NCI-H2081 (cell line): ENCODE results near the gene ZNF727.
"Not testable (repeated sequence)": the region's sequence is repeated elsewhere in the genome, so short reads cannot be mapped to it uniquely, and the experiment has no call there.

Experiments used
- DNase-seq, 2 experiments: peaks; one replicate each; lab custom pipeline; 2025; lab: John Stamatoyannopoulos, UW

The ZNF727 gene

DNA sequence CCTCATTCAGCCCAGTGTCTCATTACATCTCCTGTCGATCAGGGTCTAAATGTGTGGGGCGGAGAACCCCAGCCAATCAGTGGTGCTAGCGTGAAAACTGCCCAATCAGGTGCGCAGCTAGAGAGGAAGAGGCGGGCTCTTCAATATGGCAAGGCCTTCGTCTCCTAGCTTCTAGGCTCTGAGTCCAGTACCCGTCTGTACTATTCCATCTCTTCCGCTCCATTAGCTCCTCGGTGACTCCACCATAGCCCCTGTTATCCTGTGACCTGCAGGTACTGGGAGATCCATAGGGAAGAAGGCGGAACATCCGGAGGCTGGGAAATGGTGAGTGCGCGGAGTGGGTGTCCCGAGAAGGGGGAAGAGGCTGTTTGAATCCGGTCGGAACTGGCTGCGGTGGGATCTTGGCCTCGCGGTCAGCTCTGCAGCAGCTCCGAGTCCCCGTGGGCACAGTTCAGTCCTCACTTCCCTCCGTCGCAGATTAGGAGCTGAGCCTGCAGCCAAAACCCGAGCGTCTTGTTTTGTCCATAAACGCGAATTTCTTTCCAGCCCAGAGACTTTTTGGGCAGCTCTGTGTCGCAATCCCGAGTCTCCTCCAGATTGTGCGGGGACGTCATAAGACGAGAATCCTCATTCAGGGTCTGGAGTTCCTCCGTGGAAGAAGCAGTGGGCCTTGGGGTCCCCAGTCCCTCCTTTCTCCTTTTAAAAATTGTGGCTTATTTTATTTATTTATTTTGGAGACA, at the start of gene ZNF727:
ZNF727 (plus strand) TSS at position 134 of the 740 bp plus-strand sequence; CDS start at position 322, 188 bp downstream.
- DNase-seq: no peak

DNA sequence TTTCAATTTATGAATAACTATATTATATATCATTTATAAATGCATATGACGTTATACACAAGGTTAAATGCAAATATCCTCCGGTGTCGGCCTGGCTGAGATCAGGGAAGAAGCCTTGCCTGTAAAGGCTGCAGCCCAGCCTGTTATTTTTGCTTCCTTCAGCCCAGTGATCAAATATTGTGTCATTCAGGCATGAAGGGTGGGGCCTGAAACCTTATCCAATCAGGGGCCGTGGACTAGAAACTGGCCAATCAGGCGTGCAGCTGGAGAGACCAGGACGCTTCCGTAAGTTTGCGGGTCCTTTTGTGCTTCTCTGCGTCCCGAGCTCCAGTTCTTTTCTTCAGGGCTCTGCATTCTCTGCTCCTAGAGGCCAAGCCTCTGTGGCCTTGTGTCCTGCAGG, 46.7 kb upstream of the ZNF727 start, which contains the start of gene ZNF722:
ZNF722 (plus strand) TSS at position 301 of the 400 bp plus-strand sequence. CDS start 113 bp downstream, outside the sequence.
- DNase-seq: no peak

DNA sequence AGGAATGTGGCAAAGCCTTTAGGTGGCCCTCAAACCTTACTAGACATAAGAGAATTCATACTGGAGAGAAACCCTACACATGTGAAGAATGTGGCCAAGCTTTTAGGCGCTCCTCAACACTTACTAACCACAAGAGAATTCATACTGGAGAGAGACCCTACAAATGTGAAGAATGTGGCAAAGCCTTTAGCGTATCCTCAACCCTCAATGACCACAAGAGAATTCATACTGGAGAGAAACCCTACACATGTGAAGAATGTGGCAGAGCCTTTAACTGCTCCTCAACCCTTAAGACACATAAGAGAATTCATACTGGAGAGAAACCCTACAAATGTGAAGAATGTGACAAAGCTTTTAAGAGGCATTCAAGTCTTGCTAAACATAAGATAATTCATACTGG, 29.7 kb upstream of the ZNF727 start:
- not testable (repeated sequence) for DNase-seq

DNA sequence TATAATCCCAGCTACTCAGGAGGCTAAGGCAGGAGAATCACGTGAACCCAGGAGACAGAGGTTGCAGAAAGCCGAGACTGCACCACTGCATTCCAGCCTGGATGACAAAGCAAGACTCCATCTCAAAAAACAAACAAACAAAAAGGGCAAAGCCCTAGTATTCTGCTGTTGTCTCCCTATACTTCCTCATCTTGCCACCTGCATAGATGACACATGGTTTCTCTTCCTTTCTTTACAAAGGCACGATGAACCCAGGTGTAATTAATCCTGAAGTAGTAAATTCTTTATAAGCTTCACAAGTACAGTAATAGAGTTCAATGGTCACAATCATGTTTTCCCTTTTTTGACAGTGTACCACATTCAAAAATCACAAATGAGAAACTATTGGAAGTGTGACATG, 9.8 kb upstream of the ZNF727 start:
- DNase-seq: no peak

DNA sequence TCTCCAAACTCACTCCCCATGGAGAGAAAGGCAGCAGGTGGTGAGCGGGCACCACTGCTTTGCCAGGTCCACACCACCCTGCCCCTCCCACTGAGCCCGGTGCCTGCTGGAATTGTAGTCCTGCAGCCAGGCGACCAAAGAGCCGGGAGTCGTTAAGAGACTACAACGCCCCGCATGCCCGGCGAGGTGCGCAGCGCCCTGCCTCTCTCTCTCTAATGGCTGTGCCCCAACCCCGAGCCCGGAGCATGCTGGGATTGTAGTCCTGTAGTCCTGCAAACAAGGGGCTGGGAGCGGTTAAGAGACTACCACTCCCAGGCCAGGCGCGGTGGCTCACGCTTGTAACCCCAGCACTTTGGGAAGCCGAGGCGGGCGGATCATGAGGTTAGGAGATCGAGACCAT, 8.1 kb upstream of the ZNF727 start:
- DNase-seq: no peak

DNA sequence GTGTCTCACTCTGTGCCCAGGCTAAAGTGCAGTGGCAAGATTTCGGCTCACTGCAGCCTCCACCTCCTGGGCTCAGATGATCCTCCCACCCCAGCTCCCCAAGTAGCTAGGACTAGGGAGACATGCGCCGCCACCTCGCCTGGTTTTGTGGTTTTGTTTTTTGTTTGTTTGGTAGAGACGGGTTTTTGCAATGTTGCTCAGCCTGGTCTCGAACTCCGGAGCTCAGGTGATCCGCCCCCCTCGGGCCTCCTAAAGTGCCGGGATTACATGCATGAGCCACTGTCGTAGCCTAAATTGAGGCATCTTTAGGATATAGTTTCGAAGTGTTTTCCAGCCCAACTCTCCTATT, 781 bp downstream of the ZNF727 start:
- DNase-seq: no peak

DNA sequence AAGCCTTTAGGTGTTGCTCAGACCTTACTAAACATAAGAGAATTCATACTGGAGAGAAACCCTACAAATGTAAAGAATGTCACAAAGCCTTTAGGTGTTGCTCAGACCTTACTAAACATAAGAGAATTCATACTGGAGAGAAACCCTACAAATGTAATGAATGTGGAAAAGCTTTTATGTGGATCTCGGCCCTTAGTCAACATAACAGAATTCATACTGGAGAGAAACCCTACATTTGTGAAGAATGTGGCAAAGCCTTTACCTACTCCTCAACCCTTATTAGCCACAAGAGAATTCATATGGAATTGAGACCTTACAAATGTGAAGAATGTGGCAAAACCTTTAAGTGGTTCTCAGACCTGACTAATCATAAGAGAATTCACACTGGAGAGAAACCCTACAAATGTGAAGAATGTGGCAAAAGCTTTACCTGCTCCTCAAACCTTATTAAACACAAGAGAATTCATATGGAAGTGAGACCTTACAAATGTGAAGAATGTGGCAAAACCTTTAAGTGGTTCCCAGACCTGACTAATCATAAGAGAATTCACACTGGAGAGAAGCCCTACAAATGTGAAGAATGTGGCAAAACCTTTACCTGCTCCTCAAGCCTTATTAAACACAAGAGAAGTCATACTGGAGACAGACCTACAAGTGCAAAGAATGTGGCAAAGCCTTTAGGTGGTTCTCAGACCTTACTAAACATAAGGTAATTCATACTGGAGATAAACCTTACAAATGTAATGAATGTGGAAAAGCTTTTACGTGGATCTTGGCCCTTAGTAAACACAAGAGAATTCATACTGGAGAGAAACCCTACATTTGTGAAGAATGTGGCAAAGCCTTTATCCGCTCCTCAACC, 32.8 kb downstream of the ZNF727 start:
- not testable (repeated sequence) for DNase-seq

DNA sequence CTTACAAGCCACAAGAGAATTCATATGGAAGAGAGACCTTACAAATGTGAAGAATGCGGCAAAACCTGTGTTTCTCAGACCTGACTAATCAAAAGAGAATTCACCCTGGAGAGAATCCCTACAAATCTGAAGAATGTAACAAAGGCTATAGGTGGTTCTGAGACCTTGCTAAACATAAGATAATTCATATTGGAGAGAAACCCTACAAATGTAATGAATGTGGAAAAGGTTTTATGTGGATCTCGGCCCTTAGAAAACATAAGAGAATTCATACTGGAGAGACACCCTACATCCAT, 33.4 kb downstream of the ZNF727 start:
- DNase-seq: no peak

DNA sequence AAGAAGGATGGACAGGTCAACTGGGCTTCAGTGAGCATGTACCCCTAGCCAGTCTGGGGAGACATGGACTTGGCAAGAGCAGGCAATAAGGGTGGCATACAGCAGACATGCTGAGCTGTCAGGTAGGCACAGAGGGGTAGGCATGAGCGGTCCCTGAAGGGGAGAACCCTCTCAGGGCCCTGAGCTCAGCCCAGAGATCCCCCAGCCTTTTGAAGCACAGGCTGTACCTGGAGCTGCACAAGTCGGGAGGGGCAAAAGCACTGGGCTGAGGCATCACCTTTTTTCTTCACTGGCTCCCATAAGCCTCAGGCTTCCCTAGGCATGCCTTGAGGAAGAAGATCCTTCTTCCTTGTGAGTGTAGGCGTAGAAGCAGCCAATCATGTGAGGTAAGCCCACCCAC, 42.3 kb downstream of the ZNF727 start:
- DNase-seq: no peak

DNA sequence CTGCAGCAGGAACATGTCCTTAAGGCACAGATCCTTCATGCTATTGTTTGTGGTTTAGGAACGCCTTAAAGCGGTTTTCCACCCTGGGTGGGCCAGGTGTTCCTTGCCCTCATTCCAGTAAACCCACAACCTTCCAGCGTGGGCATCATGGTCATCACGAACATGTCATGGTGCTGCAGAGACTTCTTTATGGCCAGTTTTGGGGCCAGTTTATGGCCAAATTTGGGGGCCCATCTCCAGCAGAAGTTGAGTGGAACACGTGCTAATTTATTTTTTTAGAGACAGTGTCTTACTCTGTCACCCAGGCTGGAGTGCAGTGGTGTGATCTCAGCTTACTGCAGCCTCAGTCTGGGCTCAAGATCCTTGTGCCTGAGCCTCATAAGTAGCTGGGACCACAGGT, 43.6 kb downstream of the ZNF727 start:
- DNase-seq: not testable (repeated sequence)
